HepG2 (cell line): ENCODE measurements around the gene BMERB1. TPM values are rescaled to one million over a fixed set of nuclear protein-coding genes. Genes with fewer than 3 reads are reported as not detected.

Experiments
- AGO2 ChIP-seq: fragments of 200-400 bp; formaldehyde crosslinking; optimal IDR thresholded peaks from 2 replicates; pipeline ENCODE3; 2017; ENCODE audit warnings: mild to moderate bottlenecking, low read depth, low read length, moderate library complexity
- E2F5 ChIP-seq: sonication (generic); formaldehyde crosslinking; conservative IDR thresholded peaks from 2 replicates; pipeline ENCODE4 v1.4.0; 2020; ENCODE audit warnings: missing genetic modification reagents
- IRF2 ChIP-seq: IDR thresholded peaks from 2 replicates; pipeline ENCODE4 v1.6.1; 2018; ENCODE audit warnings: missing genetic modification reagents, missing compliant biosample characterization
- KLF11 ChIP-seq: IDR thresholded peaks from 2 replicates; pipeline ENCODE4 v1.6.1; 2016; ENCODE audit warnings: missing compliant biosample characterization
- MXI1 ChIP-seq: IDR thresholded peaks from 3 replicates; pipeline ENCODE4 v1.6.1; 2012; ENCODE audit warnings: low read depth, low read length, inconsistent platforms, borderline replicate concordance
- NCOA1 ChIP-seq: sonication (generic); formaldehyde crosslinking; IDR thresholded peaks from 2 replicates; pipeline ENCODE4 v1.9.0; 2021; ENCODE audit warnings: missing genetic modification reagents
- NFYC ChIP-seq: IDR thresholded peaks from 2 replicates; pipeline ENCODE4 v1.6.1; 2016; ENCODE audit warnings: missing genetic modification reagents, missing compliant biosample characterization
- POLR2A ChIP-seq, 2 experiments: IDR thresholded peaks; 2 replicates each; pipeline ENCODE4 v1.6.1; 2011; ENCODE audit warnings: low read depth in 2 of 2, low read length in 2 of 2, mild to moderate bottlenecking in 1 of 2, moderate library complexity in 1 of 2; ENCODE audit not compliant: insufficient read depth in 1 of 2
- POLR2AphosphoS5 ChIP-seq: IDR thresholded peaks from 2 replicates; pipeline ENCODE4 v1.6.1; 2012; ENCODE audit warnings: low read depth, low read length
- POLR2G ChIP-seq: fragments of 200-400 bp; formaldehyde crosslinking; IDR thresholded peaks from 2 replicates; pipeline ENCODE4 v1.6.1; 2018; ENCODE audit warnings: mild to moderate bottlenecking, low read depth, low read length, moderate library complexity
- SOX13 ChIP-seq, 3 experiments: fragments of 450-650 bp in 1 of 3; sonication (generic) in 1 of 3; formaldehyde crosslinking in 1 of 3; IDR thresholded peaks in 2 of 3; conservative IDR thresholded peaks in 1 of 3; 2 replicates each; pipeline versions ENCODE4 v1.5.0 to v1.6.1; 2016 to 2020; ENCODE audit warnings: antibody characterized with exemption in 1 of 3, mild to moderate bottlenecking in 1 of 3, missing compliant biosample characterization in 1 of 3, missing genetic modification reagents in 1 of 3, moderate library complexity in 1 of 3
- TERF1 ChIP-seq: sonication (generic); formaldehyde crosslinking; IDR thresholded peaks from 2 replicates; pipeline ENCODE4 v1.8.0; 2022; ENCODE audit warnings: mild to moderate bottlenecking, missing genetic modification reagents, moderate library complexity
- U2AF2 ChIP-seq: fragments of 200-400 bp; formaldehyde crosslinking; IDR thresholded peaks from 2 replicates; pipeline ENCODE4 v1.6.1; 2017; ENCODE audit warnings: low read depth, mild to moderate bottlenecking, low read length
- ZBTB7B ChIP-seq: sonication (generic); formaldehyde crosslinking; IDR thresholded peaks from 2 replicates; pipeline ENCODE4 v1.4.0; 2020; ENCODE audit warnings: missing genetic modification reagents
- ZNF558 ChIP-seq: sonication (generic); formaldehyde crosslinking; IDR thresholded peaks from 2 replicates; pipeline ENCODE4 v1.9.0; 2022; ENCODE audit warnings: mild to moderate bottlenecking, missing genetic modification reagents, borderline replicate concordance
- ZNF720 ChIP-seq: sonication (generic); formaldehyde crosslinking; IDR thresholded peaks from 2 replicates; pipeline ENCODE4 v1.4.0; 2020; ENCODE audit warnings: missing genetic modification reagents
- ZNF776 ChIP-seq: sonication (generic); formaldehyde crosslinking; IDR thresholded peaks from 2 replicates; pipeline ENCODE4 v1.4.0; 2020; ENCODE audit warnings: mild to moderate bottlenecking, missing genetic modification reagents
- ZSCAN31 ChIP-seq: sonication (generic); formaldehyde crosslinking; IDR thresholded peaks from 2 replicates; pipeline ENCODE4 v1.5.0; 2020; ENCODE audit warnings: low read depth, mild to moderate bottlenecking, missing genetic modification reagents
- polyA plus RNA-seq, 8 experiments: library from polyadenylated mRNA; depleted of rRNA in 3 of 8; stranded (reverse) in 7 of 8; unstranded in 1 of 8; fragments of >200 nt; fragmentation: Illumina TruSeq in 4 of 8; extraction: Trizol in 4 of 8; gene quantifications; 2 replicates each; pipeline versions ENCODE4 v1.2.1 to v1.2.3, GENCODE V29; 2011 to 2016; ENCODE audit warnings: low read depth in 4 of 8, missing spikeins in 1 of 8, mixed read lengths in 1 of 8; ENCODE audit not compliant: insufficient read depth in 1 of 8
- total RNA-seq, 5 experiments: library from RNA; depleted of rRNA; stranded (reverse); fragments of >200 nt; fragmentation: Illumina TruSeq; extraction: Trizol; gene quantifications; 2 replicates each; pipeline ENCODE4 v1.2.3, GENCODE V29; 2016; ENCODE audit warnings: low read depth in 1 of 5
- TF ChIP-seq, protein P1 (sequence below), 2 experiments: fragments of 450-650 bp in 1 of 2; sonication (generic) in 1 of 2; formaldehyde crosslinking in 1 of 2; IDR thresholded peaks; 2 replicates each; pipeline versions ENCODE4 v1.6.1 to v1.8.0; 2016 to 2022; ENCODE audit warnings: antibody characterized with exemption in 1 of 2, mild to moderate bottlenecking in 1 of 2, missing genetic modification reagents in 1 of 2

The BMERB1 gene
- total and polyA plus RNA-seq, 2 of the 13 experiments (the other 11 are each of a cell fraction or from before 2014, with no cell fraction given) = 1.4 TPM

DNA sequence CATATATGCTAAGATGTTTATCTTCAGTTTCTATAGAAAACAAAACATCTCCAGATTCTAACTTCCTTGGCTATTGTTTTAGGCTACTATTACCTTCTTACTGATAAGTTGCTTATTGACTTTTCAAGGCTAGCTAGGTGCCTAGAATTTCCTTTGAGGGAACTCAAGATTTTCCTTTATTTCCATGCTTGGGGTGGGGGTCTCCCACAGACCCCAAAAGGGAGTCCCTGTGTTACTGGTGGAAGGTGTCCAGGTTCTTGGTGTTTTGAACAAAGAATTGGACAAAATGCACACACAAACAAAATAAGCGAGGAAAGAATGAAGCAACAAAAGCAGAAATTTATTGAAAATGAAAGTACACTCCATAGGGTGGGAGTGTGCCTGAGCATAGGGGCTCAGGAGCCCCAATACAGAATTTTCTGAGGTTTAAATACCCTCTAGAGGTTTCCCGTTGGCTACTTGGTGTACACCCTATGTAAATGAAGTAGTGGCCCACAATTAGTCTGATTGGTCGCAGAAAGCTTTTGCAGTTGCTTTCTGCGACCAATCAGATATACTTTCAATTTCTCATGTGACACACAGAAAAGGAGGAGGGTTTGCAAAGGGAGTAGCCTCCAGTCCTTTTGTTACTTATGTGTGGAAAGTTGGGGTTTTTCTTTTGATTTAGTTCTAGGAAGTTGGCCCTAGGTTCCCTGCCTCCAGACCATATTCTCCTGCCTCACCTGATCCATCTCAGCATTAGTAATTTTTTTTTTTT is 141.1 kb downstream of the BMERB1 start (continued):
- TF ChIP-seq, protein P1, sequence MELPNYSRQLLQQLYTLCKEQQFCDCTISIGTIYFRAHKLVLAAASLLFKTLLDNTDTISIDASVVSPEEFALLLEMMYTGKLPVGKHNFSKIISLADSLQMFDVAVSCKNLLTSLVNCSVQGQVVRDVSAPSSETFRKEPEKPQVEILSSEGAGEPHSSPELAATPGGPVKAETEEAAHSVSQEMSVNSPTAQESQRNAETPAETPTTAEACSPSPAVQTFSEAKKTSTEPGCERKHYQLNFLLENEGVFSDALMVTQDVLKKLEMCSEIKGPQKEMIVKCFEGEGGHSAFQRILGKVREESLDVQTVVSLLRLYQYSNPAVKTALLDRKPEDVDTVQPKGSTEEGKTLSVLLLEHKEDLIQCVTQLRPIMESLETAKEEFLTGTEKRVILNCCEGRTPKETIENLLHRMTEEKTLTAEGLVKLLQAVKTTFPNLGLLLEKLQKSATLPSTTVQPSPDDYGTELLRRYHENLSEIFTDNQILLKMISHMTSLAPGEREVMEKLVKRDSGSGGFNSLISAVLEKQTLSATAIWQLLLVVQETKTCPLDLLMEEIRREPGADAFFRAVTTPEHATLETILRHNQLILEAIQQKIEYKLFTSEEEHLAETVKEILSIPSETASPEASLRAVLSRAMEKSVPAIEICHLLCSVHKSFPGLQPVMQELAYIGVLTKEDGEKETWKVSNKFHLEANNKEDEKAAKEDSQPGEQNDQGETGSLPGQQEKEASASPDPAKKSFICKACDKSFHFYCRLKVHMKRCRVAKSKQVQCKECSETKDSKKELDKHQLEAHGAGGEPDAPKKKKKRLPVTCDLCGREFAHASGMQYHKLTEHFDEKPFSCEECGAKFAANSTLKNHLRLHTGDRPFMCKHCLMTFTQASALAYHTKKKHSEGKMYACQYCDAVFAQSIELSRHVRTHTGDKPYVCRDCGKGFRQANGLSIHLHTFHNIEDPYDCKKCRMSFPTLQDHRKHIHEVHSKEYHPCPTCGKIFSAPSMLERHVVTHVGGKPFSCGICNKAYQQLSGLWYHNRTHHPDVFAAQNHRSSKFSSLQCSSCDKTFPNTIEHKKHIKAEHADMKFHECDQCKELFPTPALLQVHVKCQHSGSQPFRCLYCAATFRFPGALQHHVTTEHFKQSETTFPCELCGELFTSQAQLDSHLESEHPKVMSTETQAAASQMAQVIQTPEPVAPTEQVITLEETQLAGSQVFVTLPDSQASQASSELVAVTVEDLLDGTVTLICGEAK (IDR thresholded peaks at IDR 0.05) = no peak
- TF ChIP-seq, protein P1 (CRISPR knock-in tag; IDR thresholded peaks at IDR 0.05) = no peak
- TF ChIP-seq ZSCAN31 (CRISPR knock-in tag) = no peak
- no peak for TF ChIP-seq AGO2
- no peak for TF ChIP-seq ZNF720
- TF ChIP-seq POLR2A (IDR thresholded peaks at IDR 0.05; ENCODE audit: insufficient read depth in 1 of 2, low read depth in 2 of 2, low read length in 2 of 2) = peak; percentile 59 to 73; a peak in 2 of 4 replicates
- TF ChIP-seq NCOA1 = no peak
- 0 out of 2 replicates have a peak, but pooled peaks have one; percentile 5 for TF ChIP-seq KLF11 (CRISPR knock-in tag)
- TF ChIP-seq ZNF558 (CRISPR knock-in tag) = no peak
- no peak for TF ChIP-seq ZBTB7B (CRISPR knock-in tag)
- TF ChIP-seq TERF1 (CRISPR knock-in tag) = no peak
- TF ChIP-seq MXI1 = peak; percentile 14; the same call in 1 of the 3 replicates
- TF ChIP-seq POLR2G = peak; percentile 83
- TF ChIP-seq POLR2AphosphoS5 = peak; percentile 92
- no peak for TF ChIP-seq ZNF776
- peak; percentile 80 for TF ChIP-seq NFYC (CRISPR knock-in tag)
- no peak for TF ChIP-seq U2AF2
- no peak for TF ChIP-seq E2F5 (CRISPR knock-in tag)
- TF ChIP-seq IRF2 = 0 out of 2 replicates have a peak, but pooled peaks have one; percentile 10
- no peak for TF ChIP-seq SOX13 (IDR thresholded peaks at IDR 0.05)
- 0 out of 4 replicates have a peak, but pooled peaks of 1 of the 2 experiments have one; percentile 56 for TF ChIP-seq SOX13 (CRISPR knock-in tag; conservative IDR thresholded peaks at IDR 0.05 in 1 of 2, IDR thresholded peaks at IDR 0.05 in 1 of 2)
